GM21529 (cell line): Measurements from ENCODE around the gene SULT1A2.
"Not testable (repeated sequence)": the region's sequence is repeated elsewhere in the genome, so short reads cannot be mapped to it uniquely, and the experiment has no call there.

Experiments used
- ATAC-seq: cut with Tn5 transposase; IDR thresholded peaks from one replicate; pipeline ENCODE4 v1.9.1; 2021; ENCODE audit not compliant: unreplicated experiment

Gene SULT1A2

DNA sequence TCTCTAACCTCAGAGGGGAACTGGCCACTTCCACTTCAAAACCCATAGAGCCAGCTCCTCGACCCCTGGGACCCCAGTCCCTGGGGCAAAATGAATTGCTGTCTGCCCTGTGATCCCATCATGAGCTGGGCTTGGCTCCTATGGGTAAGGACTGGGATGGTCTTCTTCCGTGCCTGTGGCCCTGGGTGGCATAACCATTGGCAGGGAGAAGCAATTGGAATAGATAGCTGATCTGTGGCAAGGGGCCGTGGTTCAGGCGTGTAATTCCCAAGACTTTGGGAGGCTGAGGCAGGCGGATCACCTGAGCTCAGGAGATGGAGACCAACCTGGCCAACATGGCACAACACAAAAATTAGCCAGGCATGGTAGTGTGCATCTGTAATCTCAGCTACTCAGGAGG, 4.3 kb downstream of the SULT1A2 start:
- ATAC-seq, result no peak

DNA sequence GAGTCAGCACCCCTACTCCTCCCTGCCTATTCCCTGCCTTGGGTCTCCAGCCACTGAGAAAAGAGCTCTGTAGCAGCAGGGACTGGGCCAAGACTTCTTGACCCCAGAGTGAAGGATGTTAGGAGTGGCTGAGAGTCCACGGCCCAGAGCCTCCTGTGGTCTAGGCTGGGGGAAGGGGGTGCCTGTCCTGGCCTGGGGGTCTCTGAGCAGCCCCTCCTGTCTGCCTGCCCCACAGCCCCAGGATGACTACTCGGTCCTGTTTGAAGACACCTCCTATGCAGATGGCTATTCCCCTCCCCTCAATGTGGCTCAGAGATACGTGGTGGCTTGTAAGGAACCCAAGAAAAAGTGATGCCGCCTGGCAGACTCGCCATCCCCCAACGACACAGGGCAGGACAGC, 5.5 kb downstream of the SULT1A2 start:
- ATAC-seq, result no peak

DNA sequence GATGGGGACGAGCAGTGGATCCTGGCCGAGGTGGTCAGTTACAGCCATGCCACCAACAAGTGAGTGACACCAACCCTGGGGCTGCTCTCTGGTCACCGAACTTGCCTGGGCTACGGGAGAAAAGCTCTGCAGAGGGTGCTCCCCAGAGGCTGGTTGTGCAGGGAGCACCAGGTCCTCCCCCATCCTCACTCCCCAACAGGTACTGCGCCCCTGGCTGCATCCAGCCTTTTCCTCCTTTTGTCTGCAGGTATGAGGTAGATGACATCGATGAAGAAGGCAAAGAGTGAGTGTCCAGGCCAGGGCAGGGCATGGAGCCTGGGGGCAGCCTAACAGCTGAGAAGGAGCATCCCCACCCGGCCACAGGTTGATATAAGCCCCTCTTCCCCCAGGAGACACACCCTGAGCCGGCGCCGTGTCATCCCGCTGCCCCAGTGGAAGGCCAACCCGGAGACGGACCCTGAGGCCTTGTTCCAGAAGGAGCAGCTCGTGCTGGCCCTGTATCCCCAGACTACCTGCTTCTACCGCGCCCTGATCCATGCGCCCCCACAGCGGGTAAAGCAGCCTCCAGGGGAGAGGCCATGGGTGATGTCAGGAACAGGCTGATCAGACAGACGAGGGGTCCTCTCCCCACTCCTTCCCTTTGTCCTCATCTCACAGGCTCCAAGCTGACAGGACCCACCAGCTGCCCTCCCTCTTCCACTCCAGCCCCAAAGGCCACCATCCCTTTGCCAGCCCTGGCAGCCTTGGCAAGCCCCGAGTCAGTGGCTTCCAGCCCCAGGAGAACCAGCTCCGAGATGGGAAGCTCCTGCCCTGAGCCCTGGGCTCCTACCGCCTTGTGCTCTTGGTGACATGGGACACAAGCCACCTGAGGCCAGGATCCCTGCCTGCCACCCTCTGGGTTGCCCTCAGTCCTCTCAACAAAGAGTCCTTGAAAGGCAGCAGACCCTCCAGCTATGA, 6.2 kb downstream of the SULT1A2 start:
- ATAC-seq, result no peak

DNA sequence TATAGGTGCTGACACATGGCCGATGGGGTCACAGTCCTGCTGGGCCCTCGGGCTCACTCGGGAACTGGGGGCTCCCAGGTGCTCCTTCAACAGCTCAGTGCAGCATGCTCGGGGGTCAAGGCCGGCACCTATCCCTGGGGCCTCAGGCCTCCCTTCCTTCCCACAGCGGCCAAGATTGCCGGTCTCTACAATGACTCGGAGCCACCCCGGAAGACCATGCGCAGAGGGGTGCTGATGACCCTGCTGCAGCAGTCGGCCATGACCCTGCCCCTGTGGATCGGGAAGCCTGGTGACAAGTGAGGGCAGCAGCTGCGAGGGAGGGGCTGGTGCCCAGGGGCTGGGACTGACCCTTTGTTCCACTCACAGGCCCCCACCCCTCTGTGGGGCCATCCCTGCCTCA, 6.9 kb downstream of the SULT1A2 start:
- no peak for ATAC-seq

DNA sequence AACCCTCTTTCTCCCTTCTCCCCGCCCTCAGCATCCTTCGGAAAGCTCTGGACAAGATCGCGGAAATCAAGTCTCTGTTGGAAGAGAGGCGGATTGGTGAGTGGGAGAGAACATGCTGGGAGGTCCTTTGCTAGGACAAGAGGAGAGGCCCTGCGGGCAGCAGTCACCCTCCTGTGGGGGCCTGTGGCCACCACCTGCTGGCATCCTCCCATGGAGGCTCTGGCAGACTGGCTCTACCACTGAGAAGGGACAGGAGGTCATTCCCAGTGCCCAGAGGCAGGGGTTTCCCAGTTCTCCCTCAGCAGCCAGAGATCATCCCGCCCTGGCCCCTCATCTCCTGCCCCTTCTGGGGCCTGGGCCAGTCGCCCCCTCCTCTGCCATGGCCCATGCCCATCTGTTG, 7.8 kb downstream of the SULT1A2 start:
- no peak for ATAC-seq

DNA sequence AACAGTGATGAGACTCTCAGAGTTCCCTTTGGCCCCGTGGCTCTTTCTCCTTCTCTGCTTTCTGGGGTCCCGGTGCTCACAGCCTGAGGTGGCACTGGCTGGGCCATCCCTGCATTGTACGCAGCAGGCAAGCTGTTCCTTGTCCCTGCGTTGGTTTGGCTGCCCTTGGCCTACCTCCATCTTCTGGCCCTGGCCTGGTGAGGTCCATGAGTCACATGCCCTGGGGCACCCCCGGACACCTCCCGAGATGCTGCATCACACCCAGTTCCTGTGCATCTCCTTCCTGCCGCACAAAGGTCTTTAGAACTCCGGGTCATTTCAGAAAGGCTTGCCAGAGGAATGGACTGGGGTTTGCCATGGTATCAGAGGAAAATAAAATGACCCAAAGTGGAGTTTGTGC, 9.5 kb downstream of the SULT1A2 start:
- ATAC-seq, result no peak

DNA sequence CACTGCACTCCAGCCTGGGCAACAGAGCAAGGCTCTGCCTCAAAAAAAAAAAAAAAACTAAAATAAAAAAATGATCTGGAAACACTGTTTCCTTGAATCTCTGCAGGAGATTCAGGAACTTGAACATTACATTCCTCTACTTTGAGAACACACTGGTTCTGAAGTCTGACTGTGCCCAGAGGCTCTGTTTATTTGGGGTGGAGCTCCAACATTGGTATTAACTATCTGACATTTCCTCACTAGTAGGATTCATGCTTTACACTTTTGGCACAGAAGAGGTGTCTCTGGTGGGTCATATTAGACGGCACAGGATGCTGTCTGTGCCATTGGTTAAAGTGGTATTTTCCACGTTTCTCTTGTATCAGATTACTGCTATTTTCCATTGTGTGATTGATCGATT, 10.4 kb downstream of the SULT1A2 start:
- no peak for ATAC-seq

DNA sequence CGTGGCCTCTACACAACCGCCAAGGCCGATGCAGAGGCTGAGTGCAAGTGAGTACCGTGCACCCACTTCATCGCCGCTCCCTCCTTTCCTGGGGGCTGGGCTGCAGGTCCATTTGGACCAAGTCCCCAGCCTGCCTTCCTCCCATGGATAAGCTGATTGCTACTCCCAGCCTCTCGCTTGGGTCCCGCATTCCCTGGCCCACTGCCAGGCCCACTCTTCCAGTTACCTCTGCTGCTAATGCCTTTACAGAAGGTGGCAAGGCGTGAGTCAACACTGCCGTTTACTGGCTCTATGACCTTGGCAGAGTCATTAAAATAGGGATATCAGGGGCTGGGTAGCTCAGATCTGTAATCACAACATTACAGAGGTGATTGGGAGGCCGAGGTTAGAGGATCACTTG, 11.2 kb downstream of the SULT1A2 start:
- ATAC-seq, result no peak

DNA sequence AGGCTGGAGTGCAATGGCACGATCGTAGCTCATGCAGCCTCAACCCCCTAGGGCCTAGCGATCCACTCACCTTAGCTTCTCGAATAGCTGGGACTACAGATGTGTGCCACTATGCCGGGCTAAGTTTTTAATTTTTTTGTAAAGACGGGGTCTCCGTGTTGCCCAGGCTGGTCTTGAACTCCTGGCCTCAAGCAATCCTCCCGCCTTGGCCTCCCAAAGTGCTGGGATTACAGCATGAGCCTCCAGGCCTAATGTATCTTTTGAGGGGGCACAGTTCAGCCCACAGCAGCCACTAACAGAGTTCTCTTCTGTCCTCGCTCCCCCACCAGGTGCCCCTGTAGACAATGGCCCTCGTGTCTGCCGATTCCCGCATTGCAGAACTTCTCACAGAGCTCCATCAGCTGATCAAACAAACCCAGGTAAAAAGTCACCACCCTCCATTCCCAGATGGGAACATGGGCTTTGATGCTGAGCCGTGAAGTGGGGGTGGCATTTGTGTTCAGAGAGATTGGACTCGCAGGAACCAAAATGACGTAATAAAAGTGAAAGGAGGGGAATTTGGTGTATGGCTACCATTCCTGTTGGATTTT, 16.0 kb downstream of the SULT1A2 start:
- ATAC-seq, result no peak

DNA sequence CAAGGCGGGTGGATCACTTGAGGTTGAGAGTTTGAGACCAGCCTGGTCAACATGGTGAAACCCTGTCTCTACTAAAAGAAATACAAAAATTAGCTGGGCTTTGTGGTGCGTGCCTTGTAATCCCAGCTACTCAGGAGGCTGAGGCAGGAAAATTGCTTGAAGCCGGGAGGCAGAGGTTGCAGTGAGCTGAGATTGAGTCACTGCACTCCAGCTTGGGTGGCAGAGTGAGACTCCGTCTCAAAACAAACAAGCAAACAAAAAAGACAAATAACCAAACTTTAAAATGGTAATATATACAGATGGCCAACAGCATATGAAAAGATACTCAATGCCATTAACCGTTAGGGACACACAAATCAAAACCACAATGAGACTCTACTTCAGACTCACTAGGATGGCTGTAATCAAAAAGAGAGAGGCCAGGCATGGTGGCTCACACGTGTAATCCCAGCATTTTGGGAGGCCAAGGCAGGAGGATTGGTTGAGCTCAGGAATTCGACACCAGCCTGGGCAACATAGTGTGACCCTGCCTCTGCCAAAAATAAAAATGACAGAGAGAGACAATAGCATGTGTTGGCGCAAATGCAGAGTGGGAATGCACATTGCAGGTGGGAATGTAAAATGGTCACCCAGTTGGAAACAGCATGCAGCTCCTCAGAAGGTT, 21.3 kb downstream of the SULT1A2 start:
- ATAC-seq, result no peak

DNA sequence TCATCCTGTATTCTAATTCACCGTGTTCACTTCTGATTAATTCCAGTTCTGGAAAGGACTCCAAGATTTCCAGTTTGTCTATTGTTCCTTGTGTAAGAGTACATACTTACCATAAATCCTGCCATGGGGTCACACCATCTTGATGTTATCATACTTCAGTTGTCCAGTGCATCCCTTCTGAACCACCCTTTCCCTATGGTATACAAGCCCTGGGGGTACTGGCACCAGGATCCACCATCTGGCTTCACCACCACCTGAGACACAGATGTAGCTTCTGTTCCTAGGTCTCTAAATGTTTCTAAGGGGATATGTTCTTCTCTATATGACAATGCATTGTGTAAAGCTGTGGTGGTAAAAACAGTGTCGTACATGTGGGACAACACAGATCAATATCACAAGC, 21.9 kb downstream of the SULT1A2 start:
- no peak for ATAC-seq

DNA sequence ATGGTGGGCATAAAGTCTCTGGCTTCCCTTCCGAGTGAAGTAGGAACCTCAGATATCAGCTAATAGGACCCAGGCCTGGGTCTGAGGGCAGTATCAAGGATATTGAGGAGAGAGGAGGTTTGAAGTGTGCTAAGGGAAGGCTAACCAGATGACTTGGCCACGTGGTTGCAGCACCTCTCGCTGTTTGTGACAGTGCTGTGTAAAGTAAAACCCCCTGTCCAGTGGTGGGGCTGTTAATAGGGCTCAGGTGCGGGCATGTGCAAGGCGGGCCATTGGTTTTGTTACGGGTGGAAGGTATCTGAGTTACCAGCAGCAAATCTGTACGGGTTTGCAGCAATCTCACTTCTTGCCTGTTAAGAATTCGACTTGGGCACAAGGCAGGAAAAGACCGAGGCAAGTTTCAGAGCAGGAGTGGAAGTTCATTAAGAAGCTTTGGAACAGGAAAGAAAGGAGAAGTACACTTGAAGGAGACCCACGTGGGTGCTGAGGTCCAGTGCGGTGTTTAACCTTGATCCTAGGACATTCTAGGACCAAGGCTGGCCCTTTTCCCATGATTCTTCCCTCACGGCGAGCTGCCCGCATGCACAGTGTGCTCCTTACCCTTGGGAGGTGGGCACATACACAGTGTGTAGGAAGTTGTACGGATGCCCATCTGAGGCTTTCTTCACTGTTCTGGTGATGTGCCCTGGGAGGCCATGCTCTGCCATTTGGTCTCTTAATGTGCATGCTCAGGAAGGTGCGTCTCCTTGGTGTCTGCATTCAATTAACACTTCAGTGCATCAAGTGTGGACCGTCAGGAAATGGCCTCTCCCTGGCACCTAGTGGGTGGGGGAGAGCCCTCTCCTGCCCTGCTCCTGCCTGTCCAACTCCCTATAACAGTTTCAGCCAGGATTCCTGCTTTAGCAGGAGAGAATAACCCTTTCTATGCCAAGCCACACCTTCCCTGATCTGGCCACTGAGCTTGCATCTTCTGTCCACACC, 22.8 kb downstream of the SULT1A2 start:
- no peak for ATAC-seq

DNA sequence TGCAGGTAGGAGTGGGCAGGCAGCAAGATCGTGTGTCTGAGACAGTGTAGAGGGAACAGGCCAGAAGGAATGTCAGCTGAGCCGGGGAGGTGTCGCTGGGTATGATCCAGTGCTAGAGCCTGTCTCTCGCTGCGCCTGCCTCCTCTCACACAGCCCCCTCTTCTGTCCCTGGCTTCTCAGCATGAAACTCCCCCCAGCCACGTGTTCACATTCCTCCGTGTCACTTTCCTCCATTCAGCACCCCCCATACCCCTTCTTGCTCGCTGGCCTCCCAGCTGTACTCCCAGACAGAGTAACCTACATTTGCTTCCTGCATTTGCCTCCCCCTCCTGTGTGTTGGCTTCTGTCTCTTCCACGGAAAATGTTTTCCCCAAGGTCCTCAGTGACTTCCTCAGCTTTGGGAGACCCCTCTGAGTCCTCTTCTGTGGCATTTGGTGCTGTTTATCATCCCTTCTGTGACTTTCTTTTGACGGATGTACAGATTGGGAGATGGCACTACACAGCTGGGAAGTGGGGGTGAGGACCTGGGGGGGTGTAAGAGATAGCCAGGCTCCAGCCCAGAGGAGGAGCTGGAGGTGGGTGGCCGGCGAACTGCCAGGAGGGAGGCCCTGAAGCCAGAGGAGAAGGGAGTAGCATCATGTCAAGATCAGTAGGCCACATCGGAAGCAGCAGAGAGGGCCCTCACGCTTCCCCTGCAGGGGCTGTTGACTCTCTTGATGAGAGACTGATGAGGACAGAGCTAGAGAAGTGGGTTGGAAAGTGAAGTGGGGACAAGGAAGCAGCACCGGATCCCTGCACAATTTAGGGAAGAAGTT, 23.9 kb downstream of the SULT1A2 start:
- no peak for ATAC-seq

DNA sequence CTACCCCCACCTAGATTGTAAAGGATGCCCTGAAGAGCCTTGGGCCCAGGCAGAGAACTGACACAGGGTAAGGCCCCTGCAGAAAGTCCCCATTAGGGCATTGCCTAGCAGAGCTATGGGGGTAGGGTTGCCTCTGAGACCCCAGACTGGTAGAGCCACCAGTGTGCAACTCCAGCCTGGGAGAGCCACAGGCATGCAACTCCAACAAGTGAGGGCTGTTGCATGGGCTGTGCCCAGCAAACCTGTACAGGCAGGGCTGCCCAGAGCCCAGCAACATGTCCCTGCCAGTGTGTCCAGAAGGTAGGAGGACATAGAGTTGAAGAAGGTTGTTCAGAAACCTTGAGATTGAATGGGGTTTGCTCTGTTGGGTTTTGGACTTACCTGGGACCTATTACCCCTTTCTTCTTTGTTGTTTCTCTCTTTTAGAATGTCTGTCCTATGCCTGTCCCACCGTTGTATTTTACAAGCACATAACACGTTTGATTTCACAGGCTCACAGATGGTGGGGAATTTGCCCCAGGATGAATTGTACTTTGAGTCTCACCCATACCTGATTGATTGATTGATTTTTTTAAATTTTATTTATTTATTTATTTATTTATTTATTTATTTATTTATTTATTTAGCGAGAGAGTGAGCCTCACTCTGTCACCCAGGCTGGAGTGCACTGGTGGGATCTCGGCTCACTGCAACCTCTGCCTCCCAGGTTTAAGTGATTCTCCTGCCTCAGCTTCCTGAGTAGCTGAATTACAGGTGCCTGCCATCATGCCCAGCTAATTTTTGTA, 26.7 kb downstream of the SULT1A2 start:
- no peak for ATAC-seq

DNA sequence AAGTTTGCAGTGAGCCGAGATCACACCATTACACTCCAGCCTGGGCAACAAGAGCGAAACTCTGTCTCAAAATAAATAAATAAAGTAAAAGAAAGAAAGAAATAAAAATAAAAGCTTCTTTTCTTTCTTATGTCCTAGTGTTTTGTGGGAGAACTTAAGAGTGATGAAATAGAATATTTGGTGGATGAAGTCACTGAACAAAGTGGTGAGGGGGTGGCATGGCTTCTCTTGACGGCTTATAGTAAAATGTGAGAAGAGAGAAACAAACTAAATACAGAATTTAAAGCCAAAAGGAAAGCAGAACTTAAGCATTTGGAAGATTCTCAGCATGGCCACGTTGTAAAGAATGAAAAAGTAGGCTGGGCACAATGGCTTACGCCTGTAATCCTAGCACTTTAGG, 27.8 kb downstream of the SULT1A2 start:
- no peak for ATAC-seq

DNA sequence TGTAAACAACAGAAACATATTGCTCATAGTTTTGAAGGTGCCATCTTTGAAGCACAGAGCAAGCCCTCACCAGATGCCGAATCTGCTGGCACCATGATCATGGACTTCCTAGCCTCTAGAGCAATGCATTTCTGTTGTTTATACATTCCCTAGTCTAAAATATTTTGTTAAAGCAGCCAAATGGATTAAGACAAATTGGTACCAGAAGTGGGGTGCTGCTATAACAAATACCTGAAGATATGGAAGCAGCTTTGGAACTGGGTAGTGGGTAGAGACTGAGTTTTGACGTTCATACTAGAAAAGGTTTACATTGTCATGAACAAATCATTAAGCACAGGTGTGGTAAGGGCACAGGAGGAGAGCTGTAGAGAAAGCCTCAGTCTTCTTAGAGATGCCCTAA, 29.6 kb downstream of the SULT1A2 start:
- ATAC-seq, result no peak

DNA sequence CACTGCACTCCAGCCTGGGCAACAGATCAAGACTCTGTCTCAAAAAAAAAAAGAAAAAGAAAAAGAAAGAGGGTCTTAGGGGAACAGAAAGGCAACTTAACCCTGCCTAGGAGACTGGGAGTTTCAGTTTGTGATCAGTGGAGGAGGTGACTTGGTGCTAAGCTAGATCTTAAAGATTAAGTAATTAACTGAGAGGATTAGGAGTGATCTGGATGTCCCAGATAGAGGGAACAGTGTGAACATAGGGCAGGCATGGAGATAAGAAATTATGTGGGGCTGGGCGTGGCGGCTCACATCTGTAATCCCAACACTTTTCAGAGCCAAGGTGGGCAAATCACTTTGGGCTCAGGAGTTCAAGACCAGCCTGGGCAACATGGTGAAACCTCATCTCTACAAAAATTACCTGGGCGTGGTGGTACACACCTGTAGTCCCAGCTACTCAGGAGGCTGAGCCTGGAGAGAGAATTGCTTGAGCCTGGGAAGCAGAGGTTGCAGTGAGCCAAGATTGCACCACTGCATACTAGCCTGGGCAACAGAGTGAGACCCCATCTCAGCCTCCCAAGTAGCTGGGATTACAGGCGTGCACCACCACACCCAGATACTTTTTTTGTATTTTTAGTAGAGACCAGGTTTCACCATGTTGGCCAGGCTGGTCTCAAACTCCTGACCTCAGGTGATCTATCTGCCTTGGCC, 30.5 kb downstream of the SULT1A2 start:
- not testable (repeated sequence) for ATAC-seq

DNA sequence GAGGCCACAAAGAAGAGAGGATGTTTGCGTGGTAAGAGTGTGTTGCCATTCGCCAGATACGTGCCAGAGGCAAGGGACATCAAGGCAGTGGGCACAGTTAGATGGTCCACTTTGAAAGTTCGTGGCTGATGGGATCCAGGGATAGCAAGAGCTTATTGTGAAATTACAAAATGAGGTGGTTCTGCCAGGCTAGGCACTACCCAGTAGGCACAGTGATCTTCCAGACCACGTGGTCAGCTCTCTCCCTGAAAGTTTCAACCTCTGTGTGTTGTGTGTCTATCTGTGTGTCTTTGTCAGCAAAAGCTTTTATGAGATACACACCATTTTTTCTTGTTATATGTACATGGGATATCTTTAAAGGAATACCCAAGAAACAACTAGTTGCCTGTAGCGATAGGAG, 33.6 kb downstream of the SULT1A2 start:
- no peak for ATAC-seq

DNA sequence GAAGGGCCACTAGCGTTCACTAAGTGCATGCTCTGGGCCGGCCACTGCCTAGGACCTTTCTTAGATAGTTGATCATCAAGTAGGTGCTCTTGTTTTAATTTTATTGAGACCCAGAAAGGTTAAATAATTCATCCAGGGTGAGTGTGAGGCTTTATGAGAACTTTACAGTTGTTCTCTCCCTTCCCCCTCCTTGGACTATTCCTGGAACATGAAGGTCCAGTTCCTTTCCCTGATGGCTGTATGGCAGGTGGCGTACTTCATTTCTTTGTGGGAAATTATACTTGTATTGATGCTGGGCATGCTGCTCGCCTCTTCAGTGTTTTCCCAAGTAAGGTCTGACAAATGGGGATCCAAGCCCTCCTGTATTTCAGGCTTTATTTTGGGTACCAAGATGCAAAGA, 34.7 kb downstream of the SULT1A2 start:
- ATAC-seq, result no peak
